HFF-Myc (cell line): ENCODE measurements around the gene LMNB1.
"Not testable (repeated sequence)": the region's sequence is repeated elsewhere in the genome, so short reads cannot be mapped to it uniquely, and the experiment has no call there.

Experiments used
- DNase-seq: peaks from one replicate; pipeline ENCODE4 v3.0.0-alpha.2; 2011; ENCODE audit warnings: low read depth; ENCODE audit errors: extremely low read depth
- H3K4me3 ChIP-seq: replicated peaks from 2 replicates; pipeline ENCODE4 v1.5.1; 2011; ENCODE audit warnings: low read depth, mild to moderate bottlenecking, control low read depth, low read length
- TF ChIP-seq, protein P1 (sequence below): IDR thresholded peaks from 2 replicates; pipeline ENCODE4 v1.5.1; 2012; ENCODE audit warnings: mild to moderate bottlenecking, low read depth, low read length, control low read depth; ENCODE audit errors: missing control alignments

The LMNB1 gene

DNA sequence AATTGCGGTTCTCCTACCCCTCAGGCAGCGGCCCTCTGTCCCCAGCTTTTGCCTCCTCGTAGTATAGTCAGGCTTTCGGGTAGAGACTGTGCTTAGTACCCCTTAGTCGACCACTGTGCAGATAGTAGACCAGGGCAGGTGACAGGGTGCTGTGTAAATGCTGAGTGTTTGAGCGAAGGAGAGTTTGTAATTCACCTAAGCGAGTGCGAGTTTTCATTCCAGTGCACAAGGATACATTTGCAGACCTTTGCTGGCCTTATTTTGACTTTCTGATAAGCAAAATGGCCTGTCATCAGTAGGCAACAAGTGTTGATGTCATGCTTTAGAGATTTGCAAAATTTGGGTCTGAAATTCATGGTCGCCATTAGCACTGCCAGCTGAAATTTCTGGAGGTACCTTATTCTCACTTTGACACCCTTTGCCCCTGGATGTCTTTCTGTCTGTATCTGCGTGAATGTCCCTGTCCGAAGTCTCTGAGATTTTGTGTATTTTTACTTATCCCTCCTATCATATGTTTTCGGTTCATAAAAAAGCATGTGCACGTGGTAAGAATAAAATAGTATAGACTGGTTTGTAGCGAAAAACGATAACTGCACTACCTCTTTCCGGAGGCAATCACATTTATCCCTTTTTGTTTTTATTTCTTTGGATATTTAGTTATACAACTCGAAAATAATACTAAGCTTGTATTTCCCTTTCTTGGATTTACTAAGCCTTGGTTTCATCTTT is 1.9 kb downstream of the LMNB1 start:
- TF ChIP-seq, protein P1, sequence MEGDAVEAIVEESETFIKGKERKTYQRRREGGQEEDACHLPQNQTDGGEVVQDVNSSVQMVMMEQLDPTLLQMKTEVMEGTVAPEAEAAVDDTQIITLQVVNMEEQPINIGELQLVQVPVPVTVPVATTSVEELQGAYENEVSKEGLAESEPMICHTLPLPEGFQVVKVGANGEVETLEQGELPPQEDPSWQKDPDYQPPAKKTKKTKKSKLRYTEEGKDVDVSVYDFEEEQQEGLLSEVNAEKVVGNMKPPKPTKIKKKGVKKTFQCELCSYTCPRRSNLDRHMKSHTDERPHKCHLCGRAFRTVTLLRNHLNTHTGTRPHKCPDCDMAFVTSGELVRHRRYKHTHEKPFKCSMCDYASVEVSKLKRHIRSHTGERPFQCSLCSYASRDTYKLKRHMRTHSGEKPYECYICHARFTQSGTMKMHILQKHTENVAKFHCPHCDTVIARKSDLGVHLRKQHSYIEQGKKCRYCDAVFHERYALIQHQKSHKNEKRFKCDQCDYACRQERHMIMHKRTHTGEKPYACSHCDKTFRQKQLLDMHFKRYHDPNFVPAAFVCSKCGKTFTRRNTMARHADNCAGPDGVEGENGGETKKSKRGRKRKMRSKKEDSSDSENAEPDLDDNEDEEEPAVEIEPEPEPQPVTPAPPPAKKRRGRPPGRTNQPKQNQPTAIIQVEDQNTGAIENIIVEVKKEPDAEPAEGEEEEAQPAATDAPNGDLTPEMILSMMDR, result no peak
- DNase-seq, result no peak
- peak overlapping the region; percentile 73 for H3K4me3 ChIP-seq

DNA sequence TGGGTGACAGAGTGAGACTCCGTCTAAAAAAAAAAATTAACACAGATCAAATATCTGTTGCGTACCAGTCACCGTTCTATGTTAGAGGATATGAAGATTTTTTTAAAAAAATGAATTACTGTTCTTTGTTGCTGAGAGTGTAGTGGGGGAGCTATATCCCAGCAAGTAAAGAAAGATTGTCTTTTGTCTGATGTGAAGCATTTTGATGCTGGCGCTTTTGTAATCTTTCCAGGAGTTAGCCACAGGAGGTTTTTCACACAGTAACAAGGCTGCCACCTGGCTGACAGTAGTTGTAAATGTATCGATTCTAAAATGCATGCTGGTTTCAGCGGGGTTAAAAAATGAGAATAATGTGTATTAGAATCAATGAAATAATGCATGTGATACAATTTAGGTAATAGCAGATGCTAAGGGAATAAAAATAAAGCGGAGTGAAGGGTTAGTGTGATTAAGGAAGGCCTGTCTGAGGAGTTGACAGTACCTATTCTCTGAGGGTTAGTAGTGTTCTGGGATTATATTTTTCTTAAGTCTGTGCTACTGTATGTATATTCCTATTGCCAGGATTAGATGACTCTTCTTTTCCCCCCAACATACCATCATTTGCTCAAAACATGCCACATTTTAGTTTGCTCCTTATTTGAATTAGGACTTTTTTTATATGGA is 3.4 kb downstream of the LMNB1 start:
- TF ChIP-seq, protein P1, result peak; percentile 52
- peak; percentile 48 for DNase-seq
- H3K4me3 ChIP-seq, result peak overlapping the region; percentile 73

DNA sequence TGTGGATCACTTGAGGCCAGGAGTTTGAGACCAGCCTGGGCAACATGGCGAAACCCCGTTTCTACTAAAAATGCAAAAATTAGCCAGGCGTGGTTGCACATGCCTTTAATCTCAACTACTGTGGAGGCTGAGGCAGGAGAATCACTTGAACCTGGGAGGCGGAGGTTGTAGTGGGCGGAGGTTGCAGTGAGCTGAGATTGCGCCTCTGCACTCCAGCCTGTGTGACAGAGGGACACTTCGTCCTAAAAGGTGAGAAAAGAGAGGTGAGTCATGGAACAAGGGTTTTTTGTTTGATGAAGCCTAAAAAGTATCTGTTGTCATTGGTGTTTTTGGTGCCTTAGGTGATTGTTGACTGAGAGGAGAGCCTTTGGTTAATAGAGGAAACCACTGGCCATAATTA is 11.5 kb downstream of the LMNB1 start:
- DNase-seq, H3K4me3 ChIP-seq: not testable (repeated sequence)

DNA sequence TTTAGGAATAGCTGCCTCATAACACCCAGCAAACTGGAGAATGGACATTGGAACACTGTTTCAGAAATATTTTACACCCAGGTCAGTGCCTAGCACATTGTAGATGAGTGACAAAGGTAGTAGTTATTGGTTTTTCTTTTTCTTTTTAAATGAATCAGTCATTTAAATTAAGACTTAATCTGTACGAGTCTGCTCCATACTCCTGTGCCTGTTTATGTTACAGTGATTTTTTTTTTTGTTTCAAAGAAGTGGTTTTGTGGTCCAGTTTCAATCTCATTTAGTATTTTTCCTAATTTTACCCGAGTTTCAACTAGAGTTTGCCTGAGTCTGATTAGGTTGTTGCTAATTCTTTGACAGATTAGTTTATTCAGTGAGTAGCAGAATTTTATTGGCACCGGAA is 16.2 kb downstream of the LMNB1 start:
- no peak overlapping the region for H3K4me3 ChIP-seq
- TF ChIP-seq, protein P1, result no peak
- DNase-seq, result no peak

DNA sequence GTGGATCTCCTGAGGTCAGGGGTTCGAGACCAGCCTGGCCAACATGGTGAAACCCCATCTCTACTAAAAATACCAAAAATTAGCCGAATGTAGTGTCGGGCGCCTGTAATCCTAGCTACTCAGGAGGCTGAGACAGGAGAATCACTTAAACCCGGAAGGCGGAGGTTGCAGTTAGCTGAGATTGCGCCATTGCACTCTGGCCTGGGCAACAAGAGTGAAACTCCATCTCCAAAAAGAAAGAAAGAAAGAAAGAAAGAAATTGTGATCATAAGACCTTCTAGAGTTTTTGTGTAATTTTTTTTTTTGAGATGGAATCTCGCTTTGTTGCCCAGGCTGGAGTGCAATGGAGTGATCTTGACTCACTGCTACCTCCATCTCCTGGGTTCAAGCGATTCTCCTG is 16.7 kb downstream of the LMNB1 start:
- DNase-seq, H3K4me3 ChIP-seq: not testable (repeated sequence)

DNA sequence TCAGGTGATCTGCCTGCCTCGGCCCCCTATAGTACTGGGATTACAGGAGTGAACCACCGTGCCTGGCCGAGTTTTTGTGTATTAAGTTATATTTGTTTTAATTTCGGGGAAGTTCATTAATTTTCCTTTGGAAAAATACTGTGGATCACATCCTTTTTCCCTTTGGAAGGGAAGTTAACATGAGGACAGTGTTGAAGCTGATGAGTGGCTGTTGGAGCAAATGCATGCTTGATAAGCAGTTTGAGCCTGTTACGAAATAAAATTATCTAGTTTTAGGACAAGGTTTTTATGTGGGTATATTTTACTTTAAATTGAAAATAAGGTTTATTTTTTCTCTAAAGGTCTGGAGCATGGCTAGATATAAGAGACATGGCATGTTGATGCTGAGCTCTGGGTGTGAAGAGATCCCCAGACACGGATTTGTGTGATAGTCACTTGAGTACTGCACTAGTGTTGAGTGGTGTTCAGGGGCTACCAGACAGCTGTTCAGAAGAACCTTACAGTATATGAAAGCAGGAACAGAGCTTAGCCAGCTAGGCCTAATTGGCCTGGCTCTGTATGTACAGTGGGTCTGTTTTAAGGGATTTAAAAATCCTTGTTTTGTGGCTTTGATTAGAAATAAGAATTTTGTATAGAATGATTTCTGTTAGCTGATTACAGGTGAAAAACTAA is 17.4 kb downstream of the LMNB1 start:
- DNase-seq, result no peak
- TF ChIP-seq, protein P1, result no peak
- no peak overlapping the region for H3K4me3 ChIP-seq

DNA sequence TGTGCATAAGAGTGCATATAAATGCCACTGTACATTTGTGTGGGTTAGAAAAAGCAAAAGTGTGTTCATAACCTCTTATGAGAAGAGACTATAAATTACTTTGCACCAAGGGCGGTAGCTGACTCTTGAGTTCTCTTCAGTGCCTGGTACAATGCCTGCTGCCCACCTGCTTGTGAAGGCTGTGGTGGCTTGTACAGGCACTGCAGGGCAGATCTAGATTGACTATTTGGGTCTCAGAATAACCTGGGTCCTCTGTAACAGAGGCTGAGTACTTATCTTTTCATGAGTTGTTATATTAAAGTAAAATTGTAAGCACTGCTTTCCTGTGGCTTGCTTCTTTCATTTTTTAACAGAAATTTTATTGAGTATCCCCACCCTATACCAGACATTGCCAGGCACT is 22.8 kb downstream of the LMNB1 start:
- TF ChIP-seq, protein P1, result no peak
- DNase-seq, result no peak
- no peak overlapping the region for H3K4me3 ChIP-seq
